RWPE2 (cell line): ENCODE measurements around the gene AP4E1.
A peak's percentile ranks its signal among the peaks of the same experiment; 100 is the strongest.
"Not testable (repeated sequence)": the region's sequence is repeated elsewhere in the genome, so short reads cannot be mapped to it uniquely, and the experiment has no call there.

Source experiments
- ATAC-seq: fragments of 200-7000 bp; cut with Tn5 transposase; 3 replicates; pipeline ENCODE4 v1.9.1; 2021; ENCODE audit warnings: low read depth
- DNase-seq: peaks from one replicate; pipeline ENCODE4 v3.0.0-alpha.2; 2020; ENCODE audit warnings: low spot score
- H3K27ac ChIP-seq: fragments of 450-650 bp; 2 replicates; pipeline ENCODE4 v1.5.1; 2017; ENCODE audit warnings: mild to moderate bottlenecking; ENCODE audit not compliant: poor library complexity, severe bottlenecking
- H3K27me3 ChIP-seq: fragments of 250-450 bp; sonication (Bioruptor Pico); 2 replicates; pipeline ENCODE4 v1.5.1; 2021; ENCODE audit warnings: mild to moderate bottlenecking, moderate library complexity; ENCODE audit not compliant: insufficient read depth, poor library complexity, severe bottlenecking
- H3K36me3 ChIP-seq: fragments of 250-450 bp; sonication (Bioruptor Pico); 2 replicates; pipeline ENCODE4 v1.5.1; 2020; ENCODE audit warnings: low read depth, mild to moderate bottlenecking, moderate library complexity
- H3K4me1 ChIP-seq: fragments of 250-450 bp; sonication (Bioruptor Pico); 2 replicates; pipeline ENCODE4 v1.5.1; 2021; ENCODE audit warnings: mild to moderate bottlenecking, moderate library complexity; ENCODE audit not compliant: insufficient read depth, poor library complexity, severe bottlenecking
- H3K4me3 ChIP-seq: fragments of 250-450 bp; sonication (Bioruptor Pico); 2 replicates; pipeline ENCODE4 v1.5.1; 2021; ENCODE audit warnings: mild to moderate bottlenecking, moderate library complexity; ENCODE audit not compliant: severe bottlenecking
- H3K9me3 ChIP-seq: fragments of 250-450 bp; sonication (Bioruptor Pico); 2 replicates; pipeline ENCODE4 v1.5.1; 2021; ENCODE audit warnings: mild to moderate bottlenecking, moderate library complexity; ENCODE audit not compliant: severe bottlenecking
- CTCF ChIP-seq: fragments of 450-650 bp; IDR thresholded peaks from one replicate; pipeline ENCODE4 v1.5.1; 2017; ENCODE audit warnings: mild to moderate bottlenecking, moderate library complexity; ENCODE audit not compliant: poor library complexity, severe bottlenecking

The AP4E1 gene

GRCh38 chr15:50893976-50894375 lies 14.5 kb upstream of the AP4E1 start:
- H3K9me3 ChIP-seq = peaks cover 13% of the 10 kb centered on the region
- no peak for TF ChIP-seq CTCF
- no peak overlapping the region for H3K4me3 ChIP-seq
- no peak overlapping the region for H3K27ac ChIP-seq
- ATAC-seq (no peak), DNase-seq (no peak)
- no peaks in the 10 kb centered on the region for H3K36me3 ChIP-seq
- no peaks in the 10 kb centered on the region for H3K4me1 ChIP-seq
- H3K27me3 ChIP-seq = no peaks in the 10 kb centered on the region

- not testable (repeated sequence) for ATAC-seq
Measured at GRCh38 chr15:50901390-50901789, 7.1 kb upstream of the AP4E1 start.

GRCh38 chr15:50904211-50904610 lies 4.3 kb upstream of the AP4E1 start:
- H3K27ac ChIP-seq = no peak overlapping the region
- no peaks in the 10 kb centered on the region for H3K36me3 ChIP-seq
- H3K4me1 ChIP-seq = peaks cover 6% of the 10 kb centered on the region
- no peak for TF ChIP-seq CTCF
- DNase-seq = no peak
- H3K4me3 ChIP-seq = no peak overlapping the region
- no peaks in the 10 kb centered on the region for H3K9me3 ChIP-seq
- no peaks in the 10 kb centered on the region for H3K27me3 ChIP-seq
- ATAC-seq = no peak

More at GRCh38 chr15:50901390-50901789, 7.1 kb upstream of the AP4E1 start:
- not testable (repeated sequence) for H3K27ac ChIP-seq, H3K4me1 ChIP-seq, H3K36me3 ChIP-seq, H3K9me3 ChIP-seq, H3K4me3 ChIP-seq, H3K27me3 ChIP-seq, DNase-seq

- no peak for ATAC-seq
- Histone ChIP-seq H3K4me1 (peaks cover 10% of the 10 kb centered on the region), H3K4me3 (no peak overlapping the region), H3K9me3 (no peaks in the 10 kb centered on the region), H3K36me3 (no peaks in the 10 kb centered on the region), H3K27ac (no peak overlapping the region), H3K27me3 (no peaks in the 10 kb centered on the region)
- no peak for TF ChIP-seq CTCF
- DNase-seq = no peak
Measured at GRCh38 chr15:50905055-50905454, 3.4 kb upstream of the AP4E1 start.

GRCh38 chr15:50906954-50907600 lies 1.4 kb upstream of the AP4E1 start:
- no peak overlapping the region for H3K27ac ChIP-seq
- H3K9me3 ChIP-seq = no peaks in the 10 kb centered on the region
- no peaks in the 10 kb centered on the region for H3K27me3 ChIP-seq
- DNase-seq = no peak
- no peak for ATAC-seq
- peaks cover 20% of the 10 kb centered on the region for H3K4me1 ChIP-seq
- H3K36me3 ChIP-seq = peaks cover 15% of the 10 kb centered on the region
- TF ChIP-seq CTCF = no peak
- peak overlapping the region; percentile 83 for H3K4me3 ChIP-seq
